HEK293T (cell line): ENCODE results near the gene CD300H.

Experiments
- CTCF ChIA-PET: fragments of 350-600 bp; formaldehyde crosslinking; extraction: SDS; loops from one replicate; lab custom pipeline; 2021; ENCODE audit warnings: antibody characterized with exemption, inconsistent platforms; lab: Yijun Ruan, JAX
- POLR2A ChIA-PET: fragments of 350-600 bp; formaldehyde crosslinking; extraction: SDS; loops from one replicate; lab custom pipeline; 2020; ENCODE audit warnings: antibody characterized with exemption, inconsistent platforms; lab: Yijun Ruan, JAX
- DNase-seq: peaks from one replicate; pipeline ENCODE4 v3.0.0; 2012; ENCODE audit warnings: mixed read lengths; ENCODE audit errors: extremely low spot score
- ARNT ChIP-seq: fragments of 450-650 bp; IDR thresholded peaks from 2 replicates; pipeline ENCODE4 v1.6.1; 2017; ENCODE audit warnings: mild to moderate bottlenecking
- BHLHE40 ChIP-seq: fragments of 450-650 bp; IDR thresholded peaks from 2 replicates; pipeline ENCODE4 v1.6.1; 2016; ENCODE audit warnings: mild to moderate bottlenecking, moderate library complexity, borderline replicate concordance
- CTBP1 ChIP-seq: fragments of 450-650 bp; IDR thresholded peaks from 2 replicates; pipeline ENCODE4 v1.6.1; 2016; ENCODE audit warnings: borderline replicate concordance
- ELF4 ChIP-seq: fragments of 450-650 bp; IDR thresholded peaks from 2 replicates; pipeline ENCODE4 v1.6.1; 2017; ENCODE audit warnings: antibody characterized with exemption
- FOXA1 ChIP-seq: fragments of 450-650 bp; IDR thresholded peaks from 2 replicates; pipeline ENCODE4 v1.6.1; 2016; ENCODE audit warnings: mild to moderate bottlenecking
- FOXK2 ChIP-seq: fragments of 450-650 bp; IDR thresholded peaks from 2 replicates; pipeline ENCODE4 v1.6.1; 2016; ENCODE audit warnings: mild to moderate bottlenecking
- FOXM1 ChIP-seq: fragments of 450-650 bp; IDR thresholded peaks from 2 replicates; pipeline ENCODE4 v1.6.1; 2017; ENCODE audit warnings: mild to moderate bottlenecking, borderline replicate concordance
- HDGF ChIP-seq: fragments of 450-650 bp; IDR thresholded peaks from 2 replicates; pipeline ENCODE4 v1.6.1; 2017; ENCODE audit warnings: antibody characterized with exemption, borderline replicate concordance
- L3MBTL2 ChIP-seq: fragments of 450-650 bp; conservative IDR thresholded peaks from 2 replicates; pipeline ENCODE4 v1.6.1; 2016; ENCODE audit warnings: mild to moderate bottlenecking
- LEF1 ChIP-seq: fragments of 450-650 bp; IDR thresholded peaks from 2 replicates; pipeline ENCODE4 v1.6.1; 2017; ENCODE audit warnings: mild to moderate bottlenecking, borderline replicate concordance
- NFRKB ChIP-seq: fragments of 450-650 bp; IDR thresholded peaks from 2 replicates; pipeline ENCODE4 v1.6.1; 2016; ENCODE audit warnings: mild to moderate bottlenecking, moderate library complexity
- PKNOX1 ChIP-seq: fragments of 450-650 bp; IDR thresholded peaks from 2 replicates; pipeline ENCODE4 v1.6.1; 2016
- SP1 ChIP-seq: fragments of 450-650 bp; IDR thresholded peaks from 2 replicates; pipeline ENCODE4 v1.6.1; 2017
- SUZ12 ChIP-seq: fragments of 450-650 bp; IDR thresholded peaks from 2 replicates; pipeline ENCODE4 v1.6.1; 2016; ENCODE audit warnings: mild to moderate bottlenecking
- TARDBP ChIP-seq: fragments of 450-650 bp; IDR thresholded peaks from 2 replicates; pipeline ENCODE4 v1.6.1; 2016
- ZNF384 ChIP-seq: fragments of 450-650 bp; IDR thresholded peaks from 2 replicates; pipeline ENCODE4 v1.6.1; 2016

CD300H gene

DNA sequence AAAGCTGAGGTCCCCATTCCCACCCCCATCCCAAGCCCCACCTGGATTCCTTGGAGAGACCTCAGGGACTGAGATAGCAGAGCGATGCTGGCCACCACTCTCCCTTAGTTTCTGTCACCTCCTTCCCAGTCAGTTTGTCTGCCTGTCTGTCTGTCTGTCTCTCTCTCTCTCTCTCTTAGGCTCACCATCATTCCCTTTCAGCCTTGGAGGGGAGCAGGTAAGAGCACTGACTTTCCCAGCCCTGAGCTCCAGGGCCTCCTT lies 41.9 kb downstream of the CD300H start:
- no peak for DNase-seq
- ChIA-PET POLR2A (no interaction called here), CTCF (no interaction called here)
- TF ChIP-seq CTBP1, result no peak
- no peak for TF ChIP-seq LEF1
- no peak for TF ChIP-seq SP1

- POLR2A ChIA-PET, result no interaction called here
- DNase-seq, result peak; percentile 2
- TF ChIP-seq HDGF (no peak), L3MBTL2 (no peak), ELF4 (no peak), FOXA1 (no peak), ARNT (no peak)
- CTCF ChIA-PET, result no interaction called here
These were observed 42.5 kb downstream of the CD300H start for GRCh38 chr17:74524653-74525464.

- ChIA-PET POLR2A (no interaction called here), CTCF (no interaction called here)
- TF ChIP-seq HDGF (no peak), PKNOX1 (no peak), ARNT (no peak), ELF4 (no peak), FOXA1 (no peak), ZNF384 (no peak), NFRKB (no peak), SUZ12 (no peak), BHLHE40 (no peak), SP1 (no peak), FOXM1 (no peak), CTBP1 (no peak), FOXK2 (no peak), TARDBP (no peak), LEF1 (no peak), L3MBTL2 (no peak)
- no peak for DNase-seq
These were observed 44.0 kb downstream of the CD300H start for GRCh38 chr17:74523308-74523707.

GRCh38 chr17:74522381-74523105 lies 44.8 kb downstream of the CD300H start:
- CTCF ChIA-PET, result no interaction called here
- peak; percentile 4 for DNase-seq
- POLR2A ChIA-PET, result no interaction called here
- TF ChIP-seq CTBP1, result no peak
- no peak for TF ChIP-seq ARNT
- no peak for TF ChIP-seq FOXA1
- TF ChIP-seq ELF4, result no peak
- no peak for TF ChIP-seq SUZ12
- no peak for TF ChIP-seq FOXM1
- no peak for TF ChIP-seq FOXK2
- TF ChIP-seq TARDBP, result no peak
- TF ChIP-seq SP1, result no peak
- no peak for TF ChIP-seq LEF1
- no peak for TF ChIP-seq ZNF384
- no peak for TF ChIP-seq BHLHE40
- no peak for TF ChIP-seq HDGF
- TF ChIP-seq L3MBTL2, result no peak
- TF ChIP-seq PKNOX1, result no peak
- TF ChIP-seq NFRKB, result no peak

DNA sequence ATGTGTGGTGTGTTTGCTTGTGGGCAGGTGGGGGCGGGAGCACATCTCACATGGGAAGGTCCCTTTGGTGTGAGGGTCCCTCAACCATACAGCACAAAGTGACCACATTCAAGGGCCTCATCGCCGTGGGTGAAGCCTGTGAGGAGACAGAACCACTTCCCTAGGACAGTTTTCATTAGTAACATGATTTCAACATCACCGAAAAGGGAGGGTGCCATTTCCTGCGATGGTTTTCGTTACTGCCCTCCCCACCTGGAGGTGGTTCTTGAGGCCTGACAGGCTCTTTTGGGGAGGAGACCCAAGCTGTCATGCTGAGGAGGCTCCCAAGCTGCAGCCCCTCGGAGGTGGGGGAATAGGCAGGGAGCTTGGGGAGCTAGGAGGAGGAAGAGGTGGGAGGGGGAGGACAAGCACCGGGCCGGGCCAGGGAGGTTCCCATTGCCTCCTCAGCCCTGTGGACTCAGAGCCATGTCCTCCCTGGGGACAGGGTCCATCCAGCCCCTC lies 45.6 kb downstream of the CD300H start:
- no peak for TF ChIP-seq FOXA1
- TF ChIP-seq ZNF384, result no peak
- no peak for TF ChIP-seq ELF4
- no peak for TF ChIP-seq TARDBP
- TF ChIP-seq BHLHE40, result no peak
- no peak for TF ChIP-seq CTBP1
- peak; percentile 4 for DNase-seq
- POLR2A ChIA-PET, result no interaction called here
- CTCF ChIA-PET, result no interaction called here

GRCh38 chr17:74520790-74521480 lies 46.4 kb downstream of the CD300H start:
- DNase-seq, result peak; percentile 4
- CTCF ChIA-PET, result no interaction called here
- POLR2A ChIA-PET, result no interaction called here
- TF ChIP-seq SUZ12 (no peak), SP1 (no peak), L3MBTL2 (no peak), FOXK2 (no peak), ELF4 (no peak), TARDBP (no peak), PKNOX1 (no peak), ZNF384 (no peak), FOXA1 (no peak), NFRKB (no peak), BHLHE40 (no peak), LEF1 (no peak), HDGF (no peak), FOXM1 (no peak), ARNT (no peak), CTBP1 (no peak)
